AG09309 (cell line): Measurements from ENCODE around the gene SLC39A11.

ENCODE experiments used
- DNase-seq: peaks from one replicate; pipeline ENCODE4 v3.0.0-alpha.2; 2010; ENCODE audit warnings: low read depth
- H3K4me3 ChIP-seq: 2 replicates; pipeline ENCODE4 v1.5.1; 2011; ENCODE audit warnings: mild to moderate bottlenecking, low read depth, low read length, moderate library complexity; ENCODE audit not compliant: control insufficient read depth
- CTCF ChIP-seq: IDR thresholded peaks from 2 replicates; pipeline ENCODE4 v1.5.1; 2011; ENCODE audit warnings: mild to moderate bottlenecking, low read depth, low read length, inconsistent platforms; ENCODE audit not compliant: insufficient read depth, control insufficient read depth; ENCODE audit errors: missing control alignments

Gene SLC39A11

GRCh38 chr17:72684405-72685020, 408.0 kb downstream of the SLC39A11 start:
- no peak for TF ChIP-seq CTCF
- no peak for DNase-seq
- no peak overlapping the region for H3K4me3 ChIP-seq

DNA sequence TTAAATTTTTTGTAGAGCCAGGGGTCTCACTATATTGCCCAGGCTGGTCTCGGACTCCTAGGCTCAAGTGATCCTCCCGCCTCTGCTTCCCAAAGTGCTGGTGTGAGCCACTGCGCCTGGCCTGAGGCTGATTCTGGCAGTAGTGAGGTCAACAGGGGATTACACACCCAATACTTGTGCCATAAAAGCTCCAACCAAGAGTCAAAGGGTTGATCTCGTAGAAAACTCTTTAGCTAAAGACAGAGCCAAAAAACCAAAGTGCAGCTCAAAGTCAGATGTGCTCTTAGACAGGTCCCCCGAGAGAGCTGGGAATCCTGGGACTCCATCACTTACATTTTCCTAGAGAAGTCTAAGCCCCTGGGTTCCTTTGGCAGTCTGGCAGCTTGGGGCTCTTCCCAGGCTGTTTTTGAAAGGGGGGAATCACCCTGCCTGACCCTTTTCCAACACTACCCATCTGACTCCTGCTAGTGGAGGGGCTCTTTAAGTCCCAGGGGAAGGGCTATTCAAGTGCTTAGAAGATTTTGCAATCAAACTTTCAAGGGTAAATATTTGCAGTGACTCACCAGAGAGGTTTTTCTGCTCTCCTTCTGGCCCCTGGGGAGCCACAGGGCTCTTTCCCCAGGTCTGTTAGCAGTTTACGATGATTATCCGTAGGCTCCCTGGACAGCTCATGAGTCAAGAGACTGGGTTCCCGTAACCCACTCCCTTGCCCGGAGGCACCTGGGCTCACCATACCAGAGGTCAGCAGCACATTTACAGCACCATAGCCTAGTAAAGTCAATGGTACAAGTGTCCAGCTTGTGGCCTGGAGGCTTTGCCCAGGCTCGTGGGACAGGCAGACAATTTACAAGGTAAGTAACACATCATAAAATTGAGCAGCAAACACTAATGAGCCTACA, 408.7 kb downstream of the SLC39A11 start:
- peak; percentile 92 for DNase-seq
- no peak overlapping the region for H3K4me3 ChIP-seq
- no peak for TF ChIP-seq CTCF

DNA sequence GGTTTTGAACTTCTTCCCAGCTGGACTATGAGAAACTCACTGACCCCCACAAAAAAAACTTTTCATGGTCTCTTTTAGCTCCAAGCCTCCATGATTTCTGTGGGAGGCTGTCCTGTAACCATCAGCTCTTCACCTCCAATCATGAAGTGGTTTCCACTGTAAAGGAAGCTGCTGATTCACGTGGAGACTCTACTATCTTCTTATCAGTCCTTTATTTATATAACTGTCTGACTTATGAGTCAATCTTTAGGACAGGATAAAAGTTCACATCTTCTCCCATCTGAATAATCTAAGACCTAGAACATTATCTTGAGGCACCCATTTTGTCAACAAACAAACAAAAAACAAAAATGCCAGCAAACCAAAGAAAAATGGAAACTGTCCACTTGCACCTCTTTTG, 409.9 kb downstream of the SLC39A11 start:
- no peak overlapping the region for H3K4me3 ChIP-seq
- TF ChIP-seq CTCF = no peak
- DNase-seq = no peak

- no peak for DNase-seq
- H3K4me3 ChIP-seq = no peak overlapping the region
- TF ChIP-seq CTCF = no peak
Measured at GRCh38 chr17:72681844-72682243, 410.6 kb downstream of the SLC39A11 start.

- H3K4me3 ChIP-seq = no peak overlapping the region
- DNase-seq = peak; percentile 63
- TF ChIP-seq CTCF = no peak
Measured at GRCh38 chr17:72677714-72678390, 414.6 kb downstream of the SLC39A11 start.

- TF ChIP-seq CTCF = no peak
- no peak for DNase-seq
- no peak overlapping the region for H3K4me3 ChIP-seq
Measured at GRCh38 chr17:72677108-72677507, 415.4 kb downstream of the SLC39A11 start.
